Activated T-cell treated with anti-CD3 and anti-CD28 coated beads, Interleukin-2, amount 50 U/mL, for 48 hours (primary cell): ENCODE results near the gene AEBP2.
"Not testable (repeated sequence)": the region's sequence is repeated elsewhere in the genome, so short reads cannot be mapped to it uniquely, and the experiment has no call there.

Source experiments
- DNase-seq, 2 experiments: peaks; one replicate each; pipeline ENCODE4 v3.0.0-alpha.2; 2020

The AEBP2 gene

GRCh38 chr12:19421503-19422282, 17.6 kb upstream of the AEBP2 start:
- DNase-seq: no peak

DNA sequence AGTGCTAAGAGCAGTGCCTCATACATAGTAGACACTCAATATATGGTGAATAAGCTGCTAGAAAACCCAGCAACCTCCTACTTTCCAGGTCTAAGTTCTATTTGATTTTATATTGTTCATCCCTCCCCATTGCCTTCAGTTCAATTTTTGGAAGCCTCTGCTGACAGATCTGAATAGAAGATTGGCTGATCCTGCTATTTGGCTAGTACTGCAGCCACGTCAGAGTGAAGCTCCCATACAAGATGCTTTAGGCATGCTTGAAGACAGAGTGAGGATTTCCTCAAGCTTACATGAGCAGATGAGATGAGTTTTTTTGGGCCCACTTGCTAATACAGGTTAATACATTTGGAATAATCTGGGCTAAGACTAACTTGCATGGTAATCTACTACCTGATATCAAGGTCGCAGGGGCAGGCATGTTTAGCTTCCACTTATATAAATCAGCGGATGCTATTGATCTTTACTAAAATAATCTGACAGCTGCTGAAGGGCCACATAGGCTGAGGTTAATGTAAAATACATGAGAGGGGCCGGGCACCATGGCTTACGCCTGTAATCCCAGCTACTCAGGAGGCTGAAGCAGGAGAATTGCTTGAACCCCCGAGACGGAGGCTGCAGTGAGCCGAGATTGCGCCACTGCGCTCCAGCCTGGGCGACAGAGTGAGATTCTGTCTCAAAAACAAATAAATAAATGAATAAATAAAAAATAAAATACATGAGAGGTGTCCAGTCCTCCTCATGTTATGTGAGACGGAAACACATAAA, 15.9 kb upstream of the AEBP2 start:
- no peak for DNase-seq

- DNase-seq: no peak
These were observed 11.0 kb upstream of the AEBP2 start for GRCh38 chr12:19428246-19428645.

DNA sequence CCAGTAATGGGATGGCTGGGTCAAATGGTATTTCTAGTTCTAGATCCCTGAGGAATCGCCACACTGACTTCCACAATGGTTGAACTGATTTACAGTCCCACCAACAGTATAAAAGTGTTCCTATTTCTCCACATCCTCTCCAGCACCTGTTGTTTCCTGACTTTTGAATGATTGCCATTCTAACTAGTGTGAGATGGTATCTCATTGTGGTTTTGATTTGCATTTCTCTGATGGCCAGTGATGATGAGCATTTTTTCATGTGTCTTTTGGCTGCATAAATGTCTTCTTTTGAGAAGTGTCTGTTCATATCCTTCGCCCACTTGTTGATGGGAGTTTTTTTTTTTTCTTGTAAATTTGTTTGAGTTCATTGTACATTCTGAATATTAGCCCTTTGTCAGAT, 9.8 kb upstream of the AEBP2 start:
- not testable (repeated sequence) for DNase-seq

DNA sequence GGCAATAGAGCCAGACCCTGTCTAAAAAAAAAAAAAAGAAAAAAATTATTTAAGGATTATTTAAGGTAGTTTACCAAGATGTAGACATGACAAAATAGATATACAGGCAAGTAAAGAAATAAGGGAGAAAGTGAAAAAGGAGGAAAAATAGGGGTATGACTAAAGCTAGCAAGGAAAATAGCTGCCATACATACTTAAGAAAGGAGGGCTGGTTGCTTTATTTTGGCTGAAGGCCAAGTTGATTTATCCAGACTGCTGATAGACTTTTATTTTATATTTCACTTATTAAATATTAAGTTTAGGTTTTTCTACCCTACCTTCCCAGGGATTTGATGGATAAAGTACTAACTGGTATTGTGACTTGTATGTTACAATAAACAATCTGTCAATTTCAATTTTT, 8.3 kb upstream of the AEBP2 start:
- no peak for DNase-seq

GRCh38 chr12:19431407-19432308, 7.6 kb upstream of the AEBP2 start:
- DNase-seq: peak; percentile 71 to 75

DNA sequence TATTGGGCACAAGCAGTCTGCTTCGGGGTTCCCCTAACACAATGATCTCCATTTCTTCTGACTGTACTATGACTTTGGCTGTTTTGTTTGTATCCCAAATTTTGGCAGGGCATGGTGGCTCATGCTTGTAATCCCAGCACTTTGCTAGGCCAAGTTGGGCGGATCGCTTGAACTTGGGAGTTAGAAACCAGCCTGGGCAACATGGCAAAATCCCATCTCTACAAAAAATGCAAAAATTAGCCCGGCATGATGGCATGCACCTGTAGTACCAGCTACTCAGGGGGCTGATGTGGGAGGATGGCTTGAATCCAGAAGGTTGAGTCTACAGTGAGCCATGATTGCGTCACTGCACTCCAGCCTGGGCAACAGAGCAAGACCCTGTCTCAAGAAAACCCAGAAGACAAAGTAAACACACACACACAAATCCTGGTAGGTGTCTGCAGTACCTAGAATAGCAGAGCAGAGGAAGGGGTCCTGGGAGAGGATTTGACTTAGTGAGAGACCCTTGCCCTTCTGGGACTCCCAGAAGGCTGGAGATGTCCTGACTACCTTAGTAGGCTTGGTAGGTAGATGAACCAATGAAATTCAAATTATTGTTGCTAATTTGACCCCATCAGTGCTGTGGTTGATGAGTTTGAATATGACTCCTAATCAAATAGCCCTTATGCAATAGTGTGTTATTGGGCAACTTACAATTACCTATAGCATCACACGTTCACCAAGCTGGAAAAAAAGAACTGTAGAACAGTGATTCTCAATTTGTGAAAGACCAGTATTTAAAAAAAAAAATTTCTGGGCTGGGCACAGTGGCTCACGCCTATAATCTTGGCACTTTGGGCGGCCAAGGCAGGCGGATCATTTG, 6.8 kb upstream of the AEBP2 start:
- peak; percentile 52 to 54 for DNase-seq

DNA sequence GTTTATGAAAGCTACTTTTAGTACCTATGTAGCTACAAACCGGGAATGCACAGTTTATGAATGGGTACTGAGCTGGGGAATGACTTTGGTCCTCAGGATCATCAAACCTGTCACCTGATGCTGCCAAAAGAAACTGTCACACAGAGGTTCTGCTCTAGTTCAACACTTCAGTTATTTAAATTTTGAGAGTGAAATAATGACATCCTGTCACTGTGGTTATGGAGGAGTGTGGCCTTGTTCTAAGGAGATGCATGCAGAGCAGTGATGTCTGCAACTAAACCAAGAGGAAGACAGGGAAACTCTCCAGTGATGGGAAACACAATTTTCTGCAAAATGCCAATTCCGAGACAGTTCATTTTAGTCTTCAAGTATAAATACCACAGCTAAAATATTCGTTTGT, 4.8 kb upstream of the AEBP2 start:
- no peak for DNase-seq

DNA sequence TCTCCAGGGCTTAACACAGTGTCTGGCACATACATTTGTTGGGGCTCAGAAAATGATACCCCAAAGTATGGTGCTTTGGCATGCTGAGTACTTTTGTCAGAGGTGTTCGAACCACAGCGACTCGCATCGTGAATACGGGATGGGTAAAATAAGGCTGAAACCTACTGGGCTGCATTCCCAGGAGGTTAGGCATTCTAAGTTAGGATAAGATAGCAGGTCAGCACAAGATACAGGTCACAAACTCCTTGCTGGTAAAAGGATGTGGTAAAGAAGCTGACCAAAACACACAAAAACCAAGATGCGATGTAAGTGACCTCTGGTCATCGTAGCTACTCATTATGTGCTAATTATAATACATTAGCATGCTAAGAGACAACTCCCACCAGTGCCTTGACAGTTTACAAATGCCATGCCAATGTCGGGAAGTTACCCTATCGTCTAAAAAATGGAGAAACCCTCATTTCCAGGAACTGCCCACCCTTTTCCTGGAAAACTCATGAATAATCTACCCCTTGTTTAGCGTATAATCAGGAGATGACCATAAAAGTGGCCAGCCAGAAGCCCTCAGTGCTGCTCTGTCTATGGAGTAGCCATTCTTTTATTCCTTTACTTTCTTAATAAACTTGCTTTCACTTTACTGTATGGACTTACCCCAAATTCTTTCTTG, 3.3 kb upstream of the AEBP2 start:
- no peak for DNase-seq

- no peak for DNase-seq
These were observed 2.4 kb upstream of the AEBP2 start for GRCh38 chr12:19436931-19437330.

DNA sequence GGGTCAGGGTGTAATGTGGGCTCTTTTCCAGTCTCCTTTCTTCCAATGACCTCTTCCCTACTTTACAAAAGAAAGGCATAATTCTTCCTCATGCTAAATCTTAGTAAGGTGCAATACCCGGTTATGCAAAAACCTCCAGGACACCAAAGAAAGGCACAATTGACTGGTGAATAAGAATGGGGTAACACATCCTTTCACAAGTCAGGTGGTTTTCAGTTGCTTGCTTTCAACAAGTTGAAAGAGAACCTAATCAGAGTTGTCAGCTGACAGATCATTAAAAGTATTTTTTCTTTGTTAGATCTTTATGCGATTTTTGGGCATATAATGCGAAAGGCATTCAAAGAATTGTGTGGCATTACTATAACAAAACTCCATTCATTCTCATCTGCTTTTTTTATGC, 1.3 kb upstream of the AEBP2 start:
- no peak for DNase-seq

DNA sequence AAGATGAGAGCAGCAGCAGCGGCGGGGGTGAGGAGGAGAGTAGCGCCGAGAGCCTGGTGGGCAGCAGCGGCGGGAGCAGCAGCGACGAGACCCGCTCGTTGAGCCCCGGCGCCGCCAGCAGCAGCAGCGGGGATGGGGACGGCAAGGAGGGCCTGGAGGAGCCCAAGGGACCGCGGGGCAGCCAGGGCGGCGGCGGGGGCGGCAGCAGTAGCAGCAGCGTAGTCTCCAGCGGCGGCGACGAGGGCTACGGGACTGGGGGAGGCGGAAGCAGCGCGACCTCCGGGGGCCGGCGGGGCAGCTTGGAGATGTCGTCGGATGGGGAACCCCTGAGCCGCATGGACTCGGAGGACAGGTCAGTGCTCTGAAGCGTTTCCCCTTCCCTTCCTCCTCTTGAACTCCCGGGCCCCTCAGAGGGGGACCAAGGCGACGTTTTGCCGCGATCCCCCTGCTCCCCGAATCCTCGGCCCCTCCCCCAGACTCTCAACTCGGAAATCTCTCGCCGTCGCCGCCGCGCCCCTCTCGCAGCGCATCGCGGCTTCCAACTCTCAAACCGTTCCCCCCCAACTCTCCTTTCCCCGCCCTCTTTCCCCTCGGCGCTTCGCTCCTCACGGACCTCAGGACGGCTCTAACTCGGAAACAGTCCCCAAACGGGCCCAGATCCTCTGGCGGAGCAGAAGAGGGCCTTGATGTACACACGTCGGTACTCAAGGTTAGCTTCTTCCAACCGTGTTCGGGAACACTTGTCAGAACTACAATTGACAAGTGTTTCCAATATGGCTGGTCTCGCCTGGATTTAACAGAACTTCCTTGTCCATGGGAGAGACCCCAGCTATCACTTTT, 947 bp downstream of the AEBP2 start:
- DNase-seq: peak; percentile 79 to 80

- no peak for DNase-seq
These were observed 1.6 kb downstream of the AEBP2 start for GRCh38 chr12:19440916-19441315.

- DNase-seq: no peak
These were observed 4.3 kb downstream of the AEBP2 start for GRCh38 chr12:19443585-19443984.

DNA sequence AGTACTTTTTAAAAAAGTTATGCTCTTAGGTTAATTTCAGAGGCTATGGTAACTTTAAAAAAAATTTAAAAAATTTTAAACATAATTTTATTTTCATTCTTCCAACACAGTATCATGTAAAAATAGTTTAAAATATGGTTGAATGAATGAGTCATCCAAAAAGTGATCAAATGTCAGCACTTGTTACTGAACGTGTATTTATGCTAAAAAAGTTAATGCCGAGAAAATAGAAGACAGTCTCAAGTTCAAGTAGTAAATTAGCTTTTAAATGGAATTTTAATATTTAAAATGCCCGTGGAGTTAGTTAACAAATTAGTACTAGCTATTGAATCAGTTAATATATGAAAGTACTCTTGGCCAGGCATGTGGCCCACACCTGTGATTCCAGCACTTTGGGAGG, 4.8 kb downstream of the AEBP2 start:
- no peak for DNase-seq

GRCh38 chr12:19447386-19447785, 8.1 kb downstream of the AEBP2 start:
- DNase-seq: no peak

- no peak for DNase-seq
These were observed 10.5 kb downstream of the AEBP2 start for GRCh38 chr12:19449814-19450213.

DNA sequence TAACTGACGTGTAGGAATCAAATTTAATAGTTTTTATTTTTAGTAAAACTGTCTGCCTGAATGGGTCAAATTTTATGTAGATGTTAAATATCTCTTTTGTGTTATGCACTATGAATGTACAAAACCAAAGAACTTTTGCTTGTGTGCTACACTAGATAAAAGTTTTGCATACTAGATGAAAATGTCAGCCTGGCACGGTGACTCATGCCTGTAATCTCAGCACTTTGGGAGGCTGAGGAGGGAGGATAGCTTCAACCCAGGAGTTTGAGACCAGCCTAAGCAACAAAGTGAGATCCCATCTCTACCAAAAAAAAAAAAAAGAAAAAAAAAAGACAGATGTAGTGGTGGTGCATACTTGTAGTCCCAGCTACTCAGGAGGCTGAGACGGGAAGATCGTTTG, 11.1 kb downstream of the AEBP2 start:
- DNase-seq: no peak

DNA sequence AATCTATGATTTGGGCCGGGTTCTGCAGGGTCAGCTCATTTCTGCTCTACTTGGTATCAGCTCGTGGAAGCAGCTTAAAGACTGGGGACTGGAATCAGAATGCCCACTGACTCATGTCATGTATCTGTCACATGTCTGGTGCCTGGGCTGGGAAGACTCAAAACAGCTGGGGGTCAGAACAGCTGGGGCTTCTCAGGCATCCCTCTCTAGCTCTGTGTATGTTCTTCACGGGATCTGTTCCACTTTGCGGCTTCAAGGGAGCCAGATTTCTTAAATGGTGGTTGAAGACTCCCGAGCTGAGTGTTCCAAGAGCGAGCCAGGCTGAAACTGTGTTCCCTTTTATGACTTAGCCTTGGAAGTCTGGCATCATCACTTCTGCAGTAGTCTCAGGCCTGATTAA, 11.9 kb downstream of the AEBP2 start:
- DNase-seq: no peak

DNA sequence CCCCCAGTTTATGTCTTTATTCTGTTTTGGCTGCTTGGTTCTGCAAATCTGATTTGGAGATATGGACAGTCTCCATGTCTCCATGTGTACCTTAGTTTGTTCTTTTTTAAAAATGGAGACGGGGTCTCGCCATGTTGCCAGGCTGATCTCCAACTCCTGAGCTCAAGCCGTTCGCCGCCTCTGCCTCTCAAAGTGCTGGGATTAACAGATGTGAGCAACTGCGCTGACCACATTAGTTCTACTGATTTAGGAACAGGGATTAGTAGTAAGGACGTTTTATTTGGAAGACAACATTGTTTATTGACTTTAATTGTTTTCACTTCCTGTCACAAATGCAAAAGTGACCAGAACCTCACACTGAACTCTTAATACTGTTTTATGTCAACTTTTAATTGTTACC, 14.7 kb downstream of the AEBP2 start:
- DNase-seq: no peak

DNA sequence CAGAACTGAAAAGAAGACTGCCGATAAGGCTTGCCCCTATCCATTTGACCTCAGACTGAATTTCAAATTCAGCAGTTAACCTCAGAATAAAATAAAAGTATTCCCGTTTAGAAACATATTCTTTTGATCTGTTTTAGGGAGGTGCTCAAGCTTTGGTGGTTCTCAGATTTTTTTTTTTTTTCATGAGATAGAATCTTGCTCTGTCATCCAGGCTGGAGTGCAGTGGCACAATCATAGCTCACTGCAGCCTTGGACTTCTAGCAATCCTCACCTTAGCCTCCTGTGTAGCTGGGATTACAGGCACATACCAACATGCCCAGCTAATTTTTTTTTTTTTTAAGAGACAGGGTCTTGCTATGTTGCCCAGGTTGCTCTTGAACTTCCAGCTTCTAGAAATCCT, 15.5 kb downstream of the AEBP2 start:
- DNase-seq: no peak
